Measurements from ENCODE around the gene RFTN1. TPM values are rescaled to one million over a fixed set of nuclear protein-coding genes. Genes with fewer than 3 reads are reported as not detected.

Gene RFTN1
- total and polyA plus RNA-seq, 8 donors, result 1.9 to 14.0 (median 2.9) TPM

DNA sequence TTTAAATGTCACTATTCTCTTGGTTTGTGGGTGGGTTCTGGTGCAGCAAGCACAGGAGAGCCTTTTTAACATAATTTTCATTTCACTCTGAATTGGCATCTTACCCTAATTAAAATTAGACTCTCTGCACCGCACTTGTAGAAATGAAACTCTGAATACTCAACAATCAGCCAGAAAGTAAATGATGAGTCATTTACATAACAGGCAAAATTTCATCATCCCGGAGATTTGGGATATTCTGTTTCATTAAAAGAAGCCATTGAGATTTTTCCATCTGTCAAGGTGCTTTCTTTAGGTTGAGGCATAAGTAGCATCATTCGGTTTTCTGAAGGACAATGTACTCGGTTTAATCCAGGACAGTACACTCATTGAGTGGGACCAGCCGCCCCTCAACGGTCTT is 111.0 kb downstream of the RFTN1 start:
- FAIRE-seq (no peak), ATAC-seq (no peak), DNase-seq (no peak)
- no peak overlapping the region for H3K27ac ChIP-seq
- H3K27me3 ChIP-seq, result no peaks in the 10 kb centered on the region
- intact Hi-C loops (cut with DNase I), result no loop called here
- no peaks in the 10 kb centered on the region for H3K36me3 ChIP-seq
- H3K4me3 ChIP-seq, result no peak overlapping the region
- TF ChIP-seq, protein P1, sequence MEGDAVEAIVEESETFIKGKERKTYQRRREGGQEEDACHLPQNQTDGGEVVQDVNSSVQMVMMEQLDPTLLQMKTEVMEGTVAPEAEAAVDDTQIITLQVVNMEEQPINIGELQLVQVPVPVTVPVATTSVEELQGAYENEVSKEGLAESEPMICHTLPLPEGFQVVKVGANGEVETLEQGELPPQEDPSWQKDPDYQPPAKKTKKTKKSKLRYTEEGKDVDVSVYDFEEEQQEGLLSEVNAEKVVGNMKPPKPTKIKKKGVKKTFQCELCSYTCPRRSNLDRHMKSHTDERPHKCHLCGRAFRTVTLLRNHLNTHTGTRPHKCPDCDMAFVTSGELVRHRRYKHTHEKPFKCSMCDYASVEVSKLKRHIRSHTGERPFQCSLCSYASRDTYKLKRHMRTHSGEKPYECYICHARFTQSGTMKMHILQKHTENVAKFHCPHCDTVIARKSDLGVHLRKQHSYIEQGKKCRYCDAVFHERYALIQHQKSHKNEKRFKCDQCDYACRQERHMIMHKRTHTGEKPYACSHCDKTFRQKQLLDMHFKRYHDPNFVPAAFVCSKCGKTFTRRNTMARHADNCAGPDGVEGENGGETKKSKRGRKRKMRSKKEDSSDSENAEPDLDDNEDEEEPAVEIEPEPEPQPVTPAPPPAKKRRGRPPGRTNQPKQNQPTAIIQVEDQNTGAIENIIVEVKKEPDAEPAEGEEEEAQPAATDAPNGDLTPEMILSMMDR (IDR thresholded peaks at IDR 0.05), result no peak
- no peaks in the 10 kb centered on the region for H3K9me3 ChIP-seq
- no peaks in the 10 kb centered on the region for H3K4me1 ChIP-seq
- WGBS, 2 donors, result 85 to 90% methylated on average over 6 of the region's 6 CpGs

DNA sequence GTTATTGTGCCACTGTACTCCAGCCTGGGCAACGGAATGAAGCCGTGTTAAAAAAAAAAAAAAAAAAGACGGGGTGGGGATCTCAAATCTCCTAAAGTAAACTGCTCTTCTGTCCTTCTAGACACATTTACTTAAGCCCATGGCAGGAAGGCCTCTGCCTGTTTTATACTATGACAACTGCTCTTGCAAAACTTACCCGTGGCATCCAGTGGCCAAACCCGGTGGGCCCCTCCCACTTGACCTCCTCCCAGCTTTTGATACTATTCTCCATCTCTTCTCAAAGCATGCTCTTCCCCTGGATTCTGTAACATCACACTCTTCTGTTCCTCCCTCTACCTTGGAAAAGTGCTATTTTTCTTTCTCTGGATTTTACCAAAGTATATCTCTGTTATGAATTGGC is 112.2 kb downstream of the RFTN1 start:
- TF ChIP-seq, protein P1 (IDR thresholded peaks at IDR 0.05), result no peak
- 62 to 74% methylated on average over 5 of the region's 5 CpGs for WGBS, 2 donors
- no peak for DNase-seq
- no peaks in the 10 kb centered on the region for H3K36me3 ChIP-seq
- no peaks in the 10 kb centered on the region for H3K27me3 ChIP-seq
- H3K4me1 ChIP-seq, result no peaks in the 10 kb centered on the region
- intact Hi-C loops (cut with DNase I), result no loop called here
- no peak overlapping the region for H3K27ac ChIP-seq
- ATAC-seq, result no peak
- no peak overlapping the region for H3K4me3 ChIP-seq
- H3K9me3 ChIP-seq, result no peaks in the 10 kb centered on the region
- FAIRE-seq, result no peak

DNA sequence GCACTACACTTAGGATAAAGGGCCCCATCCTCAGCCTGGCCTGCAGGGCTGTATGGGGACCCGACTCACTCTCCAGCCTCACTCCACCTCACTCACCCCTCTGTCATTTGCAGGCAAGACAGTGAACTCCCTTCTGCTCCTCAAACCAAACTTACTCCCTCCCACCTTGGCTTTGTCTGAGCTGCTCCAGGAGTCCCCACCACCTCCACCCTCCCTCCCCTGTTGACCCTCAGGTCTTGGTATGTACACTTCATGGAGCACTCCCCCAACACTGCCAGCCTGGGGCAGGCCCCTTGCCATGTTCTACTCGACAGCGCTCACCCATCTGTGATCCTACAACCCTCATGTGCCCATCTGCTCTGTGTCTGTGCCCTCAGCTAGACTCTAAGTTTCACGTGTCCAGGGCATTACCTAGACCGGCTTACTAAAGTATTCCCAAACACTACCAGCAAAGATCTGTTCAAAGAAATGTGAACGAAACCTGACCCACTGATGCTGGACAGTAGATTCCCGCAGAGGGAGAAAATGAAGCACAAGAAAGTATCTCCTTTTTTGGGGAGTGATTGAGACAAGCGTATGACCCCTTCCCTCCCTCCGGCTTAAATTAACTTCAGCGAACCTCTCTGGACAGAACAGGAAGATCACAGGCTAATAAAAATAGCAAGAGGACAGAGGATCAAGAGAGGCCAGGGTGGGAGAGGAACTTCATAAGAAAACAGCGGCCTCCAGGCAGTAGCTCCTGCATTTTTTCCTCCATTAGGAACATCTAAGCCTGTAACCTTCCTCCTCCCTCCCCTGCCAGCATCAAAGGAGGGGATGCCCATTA is 113.2 kb downstream of the RFTN1 start:
- FAIRE-seq (no peak), DNase-seq (no peak), ATAC-seq (no peak)
- Histone ChIP-seq H3K9me3 (no peaks in the 10 kb centered on the region), H3K4me3 (no peak overlapping the region), H3K36me3 (no peaks in the 10 kb centered on the region), H3K27ac (no peak overlapping the region), H3K27me3 (no peaks in the 10 kb centered on the region), H3K4me1 (no peaks in the 10 kb centered on the region)
- WGBS, 2 donors, result 73 to 79% methylated on average over 11 of the region's 11 CpGs
- intact Hi-C loops (cut with DNase I), result no loop called here
- TF ChIP-seq, protein P1 (IDR thresholded peaks at IDR 0.05), result no peak

DNA sequence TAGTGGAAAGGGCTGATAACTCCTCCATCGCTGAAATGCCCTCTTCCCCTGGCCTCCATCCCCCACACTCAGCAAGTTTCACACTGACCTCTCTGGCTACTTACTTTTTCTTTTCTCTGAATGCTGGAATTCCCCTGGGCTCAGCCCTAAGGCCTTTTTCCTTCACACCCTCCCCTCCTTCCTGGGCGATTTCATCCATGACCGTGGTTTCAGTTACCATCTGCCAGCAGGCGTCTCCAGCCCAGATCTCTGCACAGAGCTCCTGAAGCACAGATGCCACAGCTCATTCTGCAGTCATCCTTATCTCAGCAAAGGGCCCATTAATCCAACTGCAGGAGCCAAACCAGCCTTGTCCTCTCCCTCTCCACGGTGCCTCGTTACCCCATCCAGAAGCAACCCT is 114.0 kb downstream of the RFTN1 start:
- WGBS, 2 donors, result 49 to 70% methylated on average over 6 of the region's 6 CpGs
- Histone ChIP-seq H3K27ac (no peak overlapping the region), H3K36me3 (no peaks in the 10 kb centered on the region), H3K9me3 (no peaks in the 10 kb centered on the region), H3K27me3 (no peaks in the 10 kb centered on the region), H3K4me3 (no peak overlapping the region), H3K4me1 (no peaks in the 10 kb centered on the region)
- TF ChIP-seq, protein P1 (IDR thresholded peaks at IDR 0.05), result no peak
- DNase-seq, result no peak
- intact Hi-C loops (cut with DNase I), result no loop called here
- peak in 2 of 4 donors; percentile 59 to 61 for ATAC-seq
- FAIRE-seq, result no peak

DNA sequence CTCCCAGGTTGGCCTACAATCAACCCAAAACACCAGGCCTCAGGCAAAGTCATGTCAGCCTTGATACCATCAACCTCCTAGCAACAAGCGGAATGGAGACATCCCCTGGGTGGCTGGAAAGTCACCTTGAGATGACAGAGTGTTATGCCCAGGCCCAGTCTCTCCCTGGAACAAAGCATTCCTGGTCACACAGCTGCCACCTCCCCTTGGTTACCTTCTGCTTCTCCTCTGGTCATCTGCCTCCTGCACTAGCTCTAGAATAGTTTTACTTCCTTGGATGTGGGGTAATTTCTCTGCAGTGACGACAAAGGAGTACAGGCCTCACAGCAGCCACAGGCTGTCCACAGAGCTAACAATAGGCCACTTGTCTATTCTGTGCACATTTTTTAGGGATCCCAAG is 114.9 kb downstream of the RFTN1 start:
- Histone ChIP-seq H3K4me3 (no peak overlapping the region), H3K36me3 (no peaks in the 10 kb centered on the region), H3K27ac (no peak overlapping the region), H3K9me3 (no peaks in the 10 kb centered on the region), H3K4me1 (no peaks in the 10 kb centered on the region), H3K27me3 (no peaks in the 10 kb centered on the region)
- intact Hi-C loops (cut with DNase I), result no loop called here
- DNase-seq (no peak), ATAC-seq (no peak), FAIRE-seq (no peak)
- WGBS, 2 donors, result 42 to 59% methylated on average over 2 of the region's 2 CpGs
- TF ChIP-seq, protein P1 (IDR thresholded peaks at IDR 0.05), result no peak

All from pancreas (tissue), 10 donors.